NOMO-1 (cell line): ENCODE results near the gene OSBPL2.

Experiments used
- DNase-seq, 2 experiments: peaks; one replicate each; lab custom pipeline; 2025; ENCODE audit not compliant: unreplicated experiment in 2 of 2; lab: John Stamatoyannopoulos, UW

The OSBPL2 gene

GRCh38 chr20:62333820-62334595 is 95.7 kb downstream of the OSBPL2 start:
- no peak for DNase-seq

DNA sequence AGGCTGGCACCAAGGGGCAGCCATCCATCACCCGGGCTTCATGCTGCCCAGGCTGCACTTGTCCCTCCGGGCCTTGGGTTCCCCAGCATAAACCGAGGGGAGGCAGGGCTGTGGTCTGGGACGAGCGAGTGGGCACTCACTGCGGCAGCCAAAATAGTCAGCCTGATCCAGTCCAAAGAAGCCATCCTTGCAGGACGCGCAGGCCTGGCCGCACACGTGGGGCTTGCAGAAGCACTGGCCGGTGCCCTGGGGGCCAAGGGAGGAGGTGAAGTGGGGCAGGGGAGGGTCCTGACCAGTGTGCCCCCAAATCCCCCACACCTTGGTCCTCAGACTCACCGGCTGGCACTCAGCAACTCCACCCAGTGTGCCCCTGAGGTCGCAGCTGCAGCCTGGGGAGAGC is 96.6 kb downstream of the OSBPL2 start:
- DNase-seq, result no peak

DNA sequence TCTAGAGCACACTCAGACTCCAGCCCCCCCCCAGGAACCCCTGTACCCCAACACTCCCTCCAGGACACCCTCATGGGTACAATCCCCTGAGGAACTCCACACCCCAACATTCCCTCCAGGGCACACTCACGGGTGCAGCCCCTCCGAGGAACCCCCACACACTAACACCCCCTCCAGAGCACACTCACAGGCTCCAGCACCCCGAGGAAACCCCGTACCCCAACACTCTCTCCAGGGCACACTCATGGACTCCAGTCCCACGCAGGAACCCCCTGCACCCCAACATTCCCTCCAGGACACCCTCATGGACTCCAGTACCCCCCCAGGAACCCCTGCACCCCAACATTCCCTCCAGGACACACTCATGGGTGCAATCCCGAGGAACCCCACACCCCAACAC is 97.2 kb downstream of the OSBPL2 start:
- no peak for DNase-seq

DNA sequence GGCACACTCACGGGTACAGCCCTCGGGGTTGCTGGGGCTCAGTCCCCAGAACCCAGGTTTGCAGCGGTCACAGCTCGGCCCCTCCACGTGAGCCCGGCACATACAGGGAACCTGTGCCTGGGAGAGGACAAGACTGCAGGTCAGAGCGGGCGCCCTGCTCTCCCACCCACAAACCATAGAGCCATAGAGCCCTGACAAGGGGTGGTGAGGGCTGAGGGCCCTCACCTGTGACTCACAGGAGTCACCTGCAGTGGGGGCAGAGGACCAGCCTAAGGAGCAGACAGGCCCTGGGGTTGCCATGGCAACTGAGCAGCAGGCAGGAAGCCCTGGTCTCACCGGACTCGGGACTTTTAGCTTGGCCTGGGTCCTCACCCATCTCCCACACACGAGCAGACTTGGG is 98.0 kb downstream of the OSBPL2 start:
- no peak for DNase-seq

DNA sequence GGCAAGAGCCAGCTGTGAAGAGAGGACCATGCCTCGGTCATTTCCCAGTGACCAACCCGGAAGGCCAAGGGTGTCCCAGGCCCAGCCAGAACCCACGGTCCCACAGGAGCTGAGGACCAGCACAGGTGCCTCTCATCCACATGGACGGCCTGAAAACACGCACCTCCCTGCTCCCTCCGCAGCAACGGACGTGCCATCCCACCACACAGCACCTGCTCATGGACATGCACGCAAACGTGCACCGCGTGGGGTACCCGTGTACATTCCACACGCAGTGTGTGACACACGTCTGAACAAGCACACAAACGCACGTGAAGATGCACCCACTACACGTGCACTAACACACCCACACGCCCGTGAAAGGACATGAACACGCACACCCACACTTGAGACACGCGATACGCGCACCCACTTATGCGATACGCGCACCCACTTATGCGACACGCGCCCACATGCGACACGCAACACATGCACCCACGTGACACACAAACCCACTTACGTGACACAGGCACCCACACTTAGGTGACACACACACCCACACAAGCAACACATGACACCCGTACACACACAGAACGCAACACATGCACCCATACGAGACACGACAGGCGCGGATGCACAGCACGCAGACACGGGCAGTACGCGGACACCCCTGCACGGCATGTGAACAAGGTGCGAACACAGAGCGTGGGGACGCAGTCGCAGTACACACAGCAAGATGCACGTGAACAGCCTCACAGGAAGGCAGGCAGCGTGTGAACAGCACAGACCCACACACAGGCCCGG is 98.6 kb downstream of the OSBPL2 start:
- no peak for DNase-seq

DNA sequence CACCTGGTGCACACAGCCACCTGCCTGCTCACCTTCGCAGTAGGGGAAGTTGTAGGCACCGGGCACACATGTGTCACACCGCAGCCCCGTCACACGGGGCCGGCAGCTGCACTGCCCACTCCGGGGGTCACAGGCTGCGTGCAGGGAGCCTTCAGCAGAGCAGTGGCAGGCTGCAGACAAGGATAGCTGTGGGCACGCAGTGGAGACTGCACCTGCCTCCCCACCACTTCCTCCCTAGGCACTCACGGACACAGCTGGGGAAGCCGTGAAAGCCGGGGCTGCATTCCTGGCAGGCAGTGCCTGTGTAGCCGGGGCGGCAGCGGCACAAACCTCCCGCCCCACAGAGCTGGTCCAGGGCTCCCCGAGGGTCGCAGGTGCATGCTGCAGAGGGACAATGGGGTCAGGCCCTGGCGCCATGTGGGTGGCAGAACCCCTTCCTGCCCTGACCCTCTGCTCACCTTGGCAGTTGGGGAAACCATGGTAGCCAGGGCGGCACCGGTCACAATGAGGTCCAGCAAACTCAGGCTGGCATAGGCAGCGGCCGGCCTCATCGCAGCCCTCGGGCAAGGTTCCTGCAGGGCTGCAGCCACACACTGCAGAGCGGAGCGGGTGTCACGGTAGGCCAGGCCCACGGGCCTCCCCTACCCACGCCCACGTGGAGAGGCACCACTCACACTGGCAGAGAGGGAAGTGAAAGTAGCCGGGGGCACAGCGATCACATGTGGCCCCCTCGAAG is 99.4 kb downstream of the OSBPL2 start:
- DNase-seq, result peak in 1 of 2 experiments; percentile 1

DNA sequence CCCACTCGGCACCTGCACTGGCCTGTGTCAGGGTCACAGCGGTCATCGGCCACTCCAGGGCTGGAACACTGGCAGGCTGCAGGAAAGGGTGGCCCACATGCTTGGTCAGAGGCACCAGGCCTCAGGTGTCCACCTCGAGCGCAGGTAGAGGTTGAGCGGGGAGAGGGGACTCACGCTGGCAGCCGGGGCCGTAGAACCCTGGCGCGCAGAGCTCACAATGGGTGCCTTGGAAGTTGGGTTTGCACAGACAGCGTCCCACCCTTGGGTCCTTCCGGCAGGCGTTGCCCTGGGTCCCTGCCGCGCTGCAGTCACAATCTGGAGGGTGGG is 99.9 kb downstream of the OSBPL2 start:
- no peak for DNase-seq

GRCh38 chr20:62339647-62340062 is 101.3 kb downstream of the OSBPL2 start:
- peak; percentile 82 to 84 for DNase-seq

GRCh38 chr20:62342910-62343309 is 104.6 kb downstream of the OSBPL2 start:
- DNase-seq, result no peak

DNA sequence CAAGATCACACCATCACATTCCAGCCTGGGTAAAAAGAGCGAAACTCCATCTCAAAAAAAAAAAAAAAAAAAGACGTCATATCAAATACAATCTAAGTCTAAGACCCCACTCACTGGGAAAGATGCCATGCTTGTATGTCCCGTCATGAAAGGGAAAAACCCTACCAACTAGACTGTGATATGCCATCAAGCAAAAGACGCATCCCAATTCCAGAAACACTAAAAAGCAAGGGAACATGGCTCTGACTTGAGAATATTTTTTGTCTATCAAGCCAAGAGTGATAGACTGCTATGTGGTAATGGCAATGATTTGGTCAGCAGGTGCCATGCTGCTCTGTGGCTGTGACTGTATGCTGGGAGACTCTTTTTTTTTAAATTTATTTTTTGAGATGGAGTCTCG is 105.8 kb downstream of the OSBPL2 start:
- DNase-seq, result no peak

GRCh38 chr20:62344782-62345181 is 106.5 kb downstream of the OSBPL2 start:
- DNase-seq, result no peak
